ENCODE results near the gene P2RY2. TPM values are rescaled to one million over a fixed set of nuclear protein-coding genes. Genes with fewer than 3 reads are reported as not detected.

The P2RY2 gene
- total RNA-seq, 1 experiment from 2014 or later: 1.0 TPM

- BruUV-seq (replicated peaks): no TSS peak
- ChIA-PET CTCF (interaction anchor here (0.6 to 1.3 kb wide), 7 partner anchors 8 to 1696 kb away, joined by 3 to 5 read pairs (median 3); no protein-coding TSS in a partner anchor), POLR2A (interaction anchor here (0.9 to 1.6 kb wide), 3 partner anchors 11 to 21 kb away, joined by 3 to 4 read pairs (median 4); no protein-coding TSS in a partner anchor)
- no peaks in the 10 kb centered on the region for H3K27me3 Mint-ChIP-seq (ENCODE audit: insufficient read depth, unreplicated experiment)
- no peaks in the 10 kb centered on the region for H3K4me1 Mint-ChIP-seq (ENCODE audit: insufficient read depth, unreplicated experiment)
- H3K36me3 Mint-ChIP-seq (ENCODE audit: insufficient read depth, unreplicated experiment): no peaks in the 10 kb centered on the region
- no peak for DNase-seq (ENCODE audit: unreplicated experiment)
- H3K27ac Mint-ChIP-seq (ENCODE audit: low read depth, unreplicated experiment): no peak overlapping the region
- no peak for TF ChIP-seq CTCF (IDR thresholded peaks at IDR 0.05; ENCODE audit: unreplicated experiment)
- intact Hi-C loops (cut with micrococcal nuclease): no loop called here
- no peaks in the 10 kb centered on the region for H3K9me3 Mint-ChIP-seq (ENCODE audit: unreplicated experiment)
- H3K4me3 Mint-ChIP-seq (ENCODE audit: unreplicated experiment): no peak overlapping the region
Measured at GRCh38 chr11:73213196-73214143, 4.6 kb upstream of the P2RY2 start.

- ChIA-PET POLR2A (interaction anchor here (1.7 kb wide), 1 partner anchor 29 kb away, joined by 4 read pairs; no protein-coding TSS in a partner anchor), CTCF (interaction anchor here (0.6 to 2.2 kb wide), 2 partner anchors 28 to 30 kb away, joined by 3 to 22 read pairs; no protein-coding TSS in a partner anchor)
- no peak for TF ChIP-seq CTCF (IDR thresholded peaks at IDR 0.05; ENCODE audit: unreplicated experiment)
- Mint-ChIP-seq H3K27ac (ENCODE audit: low read depth, unreplicated experiment) (no peak overlapping the region), H3K9me3 (ENCODE audit: unreplicated experiment) (no peaks in the 10 kb centered on the region), H3K4me3 (ENCODE audit: unreplicated experiment) (no peak overlapping the region), H3K36me3 (ENCODE audit: insufficient read depth, unreplicated experiment) (no peaks in the 10 kb centered on the region), H3K27me3 (ENCODE audit: insufficient read depth, unreplicated experiment) (no peaks in the 10 kb centered on the region), H3K4me1 (ENCODE audit: insufficient read depth, unreplicated experiment) (peaks cover 6% of the 10 kb centered on the region)
- no peak for DNase-seq (ENCODE audit: unreplicated experiment)
- BruUV-seq (replicated peaks): no TSS peak
- intact Hi-C loops (cut with micrococcal nuclease): no loop called here
Measured at GRCh38 chr11:73215191-73216134, 2.6 kb upstream of the P2RY2 start.

DNA sequence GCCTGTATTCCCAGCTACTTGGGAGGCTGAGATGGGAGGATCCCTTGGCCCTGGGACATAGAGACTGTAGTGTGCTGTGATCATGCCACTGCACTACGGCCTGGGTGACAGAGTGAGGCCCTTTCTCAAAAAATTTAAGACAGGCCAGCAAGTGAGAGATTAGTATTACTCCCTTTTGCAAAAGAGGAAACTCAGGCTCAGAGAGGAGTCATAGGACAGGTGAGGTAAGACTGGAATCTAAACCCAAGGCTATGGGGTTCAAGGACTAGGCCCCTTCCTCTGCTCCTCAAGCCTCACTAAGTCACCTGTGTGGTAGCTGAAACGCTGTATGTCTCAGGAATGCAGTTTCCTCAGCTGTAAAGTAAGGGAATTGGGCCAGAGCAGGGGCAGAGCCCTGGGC, 1.6 kb upstream of the P2RY2 start:
- no peaks in the 10 kb centered on the region for H3K27me3 Mint-ChIP-seq (ENCODE audit: insufficient read depth, unreplicated experiment)
- no peak overlapping the region for H3K4me3 Mint-ChIP-seq (ENCODE audit: unreplicated experiment)
- H3K27ac Mint-ChIP-seq (ENCODE audit: low read depth, unreplicated experiment): no peak overlapping the region
- DNase-seq (ENCODE audit: unreplicated experiment): no peak
- H3K9me3 Mint-ChIP-seq (ENCODE audit: unreplicated experiment): no peaks in the 10 kb centered on the region
- intact Hi-C loops (cut with micrococcal nuclease): no loop called here
- CTCF ChIA-PET: interaction anchor here (1.4 to 2.2 kb wide), 4 partner anchors 16 to 31 kb away, joined by 3 to 22 read pairs (median 3); no protein-coding TSS in a partner anchor
- no peak for TF ChIP-seq CTCF (IDR thresholded peaks at IDR 0.05; ENCODE audit: unreplicated experiment)
- POLR2A ChIA-PET: interaction anchor here (1.2 to 1.7 kb wide), 2 partner anchors 10 to 30 kb away, joined by 3 to 4 read pairs; no protein-coding TSS in a partner anchor
- BruUV-seq (replicated peaks): no TSS peak
- peaks cover 6% of the 10 kb centered on the region for H3K4me1 Mint-ChIP-seq (ENCODE audit: insufficient read depth, unreplicated experiment)
- no peaks in the 10 kb centered on the region for H3K36me3 Mint-ChIP-seq (ENCODE audit: insufficient read depth, unreplicated experiment)
